NOMO-1 treated with dmso at 0.1 percent for 144 hours (cell line): ENCODE data around the gene NUDT17.
A peak's percentile ranks its signal among the peaks of the same experiment; 100 is the strongest.

Experiments
- DNase-seq: peaks from one replicate; lab custom pipeline; 2025; ENCODE audit not compliant: unreplicated experiment; lab: John Stamatoyannopoulos, UW

NUDT17 gene

GRCh38 chr1:145847827-145848226 lies 2.4 kb downstream of the NUDT17 start:
- no peak for DNase-seq

GRCh38 chr1:145849356-145850160 lies 4.1 kb downstream of the NUDT17 start:
- no peak for DNase-seq

- no peak for DNase-seq
Observed at GRCh38 chr1:145855426-145855948, 10.1 kb downstream of the NUDT17 start.

GRCh38 chr1:145857170-145857569 lies 11.7 kb downstream of the NUDT17 start:
- DNase-seq = no peak

- no peak for DNase-seq
Observed at GRCh38 chr1:145858238-145858900, 12.9 kb downstream of the NUDT17 start.

- peak; percentile 91 for DNase-seq
Observed at GRCh38 chr1:145858901-145859490, 13.6 kb downstream of the NUDT17 start, which contains the start of gene PIAS3. PIAS3 (minus strand) TSS chr1:145859081; CDS start chr1:145858990, 91 bp downstream.

- peak; percentile 79 for DNase-seq
Observed at GRCh38 chr1:145859491-145860023, 14.1 kb downstream of the NUDT17 start.

- no peak for DNase-seq
Observed at GRCh38 chr1:145863282-145864018, 18.0 kb downstream of the NUDT17 start.

- no peak for DNase-seq
Observed at GRCh38 chr1:145868232-145868631, 22.8 kb downstream of the NUDT17 start.

- peak; percentile 42 for DNase-seq
Observed at GRCh38 chr1:145871994-145872924, 26.8 kb downstream of the NUDT17 start.

- DNase-seq = no peak
Observed at GRCh38 chr1:145874646-145875045, 29.2 kb downstream of the NUDT17 start.

GRCh38 chr1:145877923-145878486 lies 32.6 kb downstream of the NUDT17 start:
- DNase-seq = no peak

GRCh38 chr1:145878724-145879123 lies 33.3 kb downstream of the NUDT17 start:
- DNase-seq = no peak

- DNase-seq = no peak
Observed at GRCh38 chr1:145879775-145880174, 34.3 kb downstream of the NUDT17 start.

- DNase-seq = no peak
Observed at GRCh38 chr1:145884675-145885074, 39.2 kb downstream of the NUDT17 start.

GRCh38 chr1:145885738-145886287 lies 40.4 kb downstream of the NUDT17 start, which contains the start of gene ANKRD35:
ANKRD35 (minus strand) TSS chr1:145885866; CDS start chr1:145885758, 108 bp downstream.
- peak; percentile 41 for DNase-seq

GRCh38 chr1:145886390-145886789 lies 41.0 kb downstream of the NUDT17 start:
- DNase-seq = no peak

- no peak for DNase-seq
Observed at GRCh38 chr1:145886816-145887215, 41.4 kb downstream of the NUDT17 start.

GRCh38 chr1:145887631-145888030 lies 42.2 kb downstream of the NUDT17 start:
- DNase-seq = no peak
